ENCODE measurements around the gene CARS2. TPM values are rescaled to one million over a fixed set of nuclear protein-coding genes. Genes with fewer than 3 reads are reported as not detected.
A peak's percentile ranks its signal among the peaks of the same experiment; 100 is the strongest.

CARS2 gene
- total and polyA plus RNA-seq, 2 of the 8 experiments (the other 6 are each of a cell fraction or from before 2014, with no cell fraction given), result 47.7 to 55.9 TPM

DNA sequence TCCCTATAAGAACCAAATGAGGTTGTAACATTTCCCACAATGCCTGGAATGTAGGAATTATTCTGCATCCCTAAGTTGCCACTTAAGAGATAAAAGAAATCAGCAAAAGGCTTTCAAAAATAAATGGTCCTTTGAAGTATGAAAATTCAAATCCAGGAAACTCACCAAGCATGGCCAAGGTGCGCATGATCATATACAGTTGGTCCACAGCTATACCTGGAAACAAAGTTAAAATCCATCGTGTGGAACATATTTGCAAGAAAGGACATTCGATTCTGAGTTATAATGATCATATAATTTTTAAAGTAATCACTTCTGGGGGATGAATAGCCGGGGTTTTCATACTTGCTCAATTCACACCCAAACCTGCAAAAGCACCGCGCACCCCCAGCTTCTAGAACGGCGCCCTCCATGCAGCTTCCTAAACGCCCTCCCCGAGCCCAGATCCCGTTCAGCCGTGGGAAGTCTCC is 525 bp downstream of the CARS2 start:
- Histone ChIP-seq H3K56ac (replicated peaks; ENCODE audit: insufficient read length, low read depth, low read length) (peak overlapping the region; percentile 74), H2BK15ac (ENCODE audit: low read length) (no peak overlapping the region), H2AFZ (ENCODE audit: low read length) (0 out of 2 replicates have a peak overlapping the region, but pooled peaks have one; percentile 45), H3K4ac (replicated peaks; ENCODE audit: insufficient read length, low read depth, low read length) (no peak overlapping the region), H4K20me1 (replicated peaks in 1 of 2; ENCODE audit: control insufficient read depth in 1 of 2, insufficient read depth in 2 of 2, low read length in 2 of 2) (peaks cover 0 to 5% of the 10 kb centered on the region in 2 experiments), H2BK5ac (ENCODE audit: low read depth, low read length) (no peak overlapping the region), H3K27me3 (replicated peaks in 1 of 4; ENCODE audit: control insufficient read depth in 3 of 4, extremely low read depth in 1 of 4, insufficient read depth in 3 of 4, low read length in 3 of 4) (no peaks in the 10 kb centered on the region), H3K4me3 (ENCODE audit: extremely low read depth in 1 of 4, insufficient read depth in 2 of 4, low read depth in 3 of 4, low read length in 4 of 4) (peak overlapping the region; percentile 66 to 96 (median 80)), H3K79me2 (ENCODE audit: control insufficient read depth in 1 of 2, insufficient read depth in 2 of 2, low read length in 2 of 2) (peaks cover 0 to 10% of the 10 kb centered on the region in 2 experiments; a peak in 2 of 4 replicates), H2BK20ac (ENCODE audit: low read length) (no peak overlapping the region), H3K23ac (ENCODE audit: insufficient read length) (no peak overlapping the region), H3K23me2 (ENCODE audit: low read depth, low read length) (peaks cover 8% of the 10 kb centered on the region), H2BK120ac (replicated peaks; ENCODE audit: low read depth, low read length) (no peak overlapping the region), H3K79me1 (ENCODE audit: low read depth, low read length) (peaks cover 10% of the 10 kb centered on the region), H2AK5ac (ENCODE audit: low read depth, low read length) (no peak overlapping the region), H4K91ac (replicated peaks; ENCODE audit: insufficient read length, low read length) (no peak overlapping the region), H4K8ac (ENCODE audit: extremely low read depth, insufficient read depth, low read length) (no peak overlapping the region; the same call in 1 of the 2 replicates), H2BK12ac (ENCODE audit: low read depth, low read length) (no peak overlapping the region), H3K9ac (replicated peaks in 1 of 4; ENCODE audit: extremely low read depth in 1 of 4, low read depth in 3 of 4, low read length in 3 of 4) (peak overlapping the region; percentile 71 to 85 (median 75)), H3K27ac (ENCODE audit: low read depth, low read length) (peak overlapping the region; percentile 71; the same call in 1 of the 2 replicates), H3K18ac (ENCODE audit: extremely low read depth, low read length) (peak overlapping the region; percentile 81; the same call in 1 of the 2 replicates), H3K14ac (ENCODE audit: insufficient read length) (no peak overlapping the region), H3K4me2 (ENCODE audit: insufficient read depth in 1 of 2, low read depth in 2 of 2, low read length in 2 of 2) (peak overlapping the region; percentile 56 to 78), H4K5ac (ENCODE audit: insufficient read length, low read depth, low read length) (no peak overlapping the region), H3K36me3 (ENCODE audit: control insufficient read depth in 2 of 4, insufficient read depth in 4 of 4, low read length in 3 of 4) (peaks cover 0 to 11% (median 6%) of the 10 kb centered on the region in 4 experiments; a peak in 4 of 8 replicates), H3K4me1 (replicated peaks in 1 of 4; ENCODE audit: control insufficient read depth in 3 of 4, insufficient read depth in 4 of 4, low read length in 3 of 4) (peaks cover 0 to 14% (median 6%) of the 10 kb centered on the region in 4 experiments; a peak in 4 of 7 replicates), H3K9me3 (ENCODE audit: insufficient read depth in 2 of 2, low read depth in 1 of 2, low read length in 1 of 2) (no peaks in the 10 kb centered on the region)
- WGBS, 2 experiments (ENCODE audit: extremely low coverage in 1 of 2, insufficient coverage in 1 of 2, insufficient read length in 1 of 2, insufficient replicate concordance in 2 of 2, low coverage in 1 of 2, low lambda C conversion rate in 2 of 2, missing lambda C conversion rate in 1 of 2), result 9% methylated on average over 12 of the region's 12 CpGs; no CpG with 5 or more reads in 1 of the 2 experiments
- DNase-seq (ENCODE audit: low read depth in 1 of 2, low spot score in 2 of 2) (no peak), FAIRE-seq (no peak)
- TF ChIP-seq ASH2L (IDR thresholded peaks at IDR 0.05; ENCODE audit: low read length) (peak; percentile 65), BACH1 (IDR thresholded peaks at IDR 0.05; ENCODE audit: low read length) (peak; percentile 38; the same call in 1 of the 2 replicates), POU5F1 (IDR thresholded peaks at IDR 0.05; ENCODE audit: low read depth, low read length) (no peak)
- ChIA-PET POLR2A (ENCODE audit: partially characterized antibody) (interaction anchor here (0.5 to 6.5 kb wide), 5 partner anchors 10 to 208 kb away, joined by 3 to 43 read pairs (median 4); no protein-coding TSS in a partner anchor), CTCF (ENCODE audit: partially characterized antibody) (interaction anchor here (1.3 to 4.3 kb wide), 3 partner anchors 21 to 39 kb away, joined by 3 to 13 read pairs (median 4); no protein-coding TSS in a partner anchor)

All from H1 (cell line).